Measurements from ENCODE around the gene RNF114. TPM values are rescaled to one million over a fixed set of nuclear protein-coding genes. Genes with fewer than 3 reads are reported as not detected.

Gene RNF114
- total RNA-seq, 1 experiment from 2014 or later = 90.0 TPM

DNA sequence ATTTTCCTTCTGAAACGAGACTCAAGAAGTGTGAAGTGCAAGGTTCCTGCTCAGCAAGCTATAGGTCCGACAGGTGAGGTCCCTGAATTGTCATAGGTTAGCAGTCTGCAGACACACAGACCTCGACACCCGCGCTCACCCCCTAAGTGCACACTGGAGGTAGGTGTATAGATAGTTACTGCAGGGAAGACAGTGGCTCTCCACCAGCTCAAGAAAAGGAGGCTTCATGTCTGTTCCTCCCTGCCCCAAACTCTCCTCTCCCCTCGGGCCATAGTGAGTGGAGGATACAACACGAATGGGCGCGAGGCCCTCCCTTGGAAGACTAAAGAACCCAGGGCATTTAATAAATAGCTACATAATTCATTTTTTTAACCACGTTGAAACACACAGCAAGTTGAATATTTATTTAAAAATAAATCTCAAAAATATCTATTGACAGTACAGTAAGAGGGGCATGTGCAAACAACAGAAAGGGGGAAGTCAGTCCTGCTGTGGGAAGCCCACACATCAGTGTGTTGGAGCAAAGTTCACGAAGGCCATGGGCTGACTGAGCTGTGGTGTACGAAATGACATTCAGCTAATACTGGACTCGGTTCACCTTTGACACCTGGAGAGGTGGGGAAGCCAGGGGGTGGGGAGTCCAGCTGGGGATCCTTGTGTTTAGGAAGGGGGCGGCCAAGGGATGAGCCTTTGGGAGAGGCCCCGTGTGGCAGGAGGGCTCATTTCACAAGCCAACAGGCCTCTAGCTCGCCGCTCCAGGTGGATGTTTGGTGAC lies 31.6 kb upstream of the RNF114 start:
- POLR2A ChIA-PET (ENCODE audit: low non-redundant PET) = no interaction called here
- intact Hi-C loops (cut with micrococcal nuclease; ENCODE audit: unreplicated experiment) = no loop called here
- no peak overlapping the region for H3K27ac ChIP-seq (ENCODE audit: low read depth, low read length, poor library complexity, severe bottlenecking)
- CTCF ChIA-PET = no interaction called here
- H3K4me3 ChIP-seq (ENCODE audit: low read depth, low read length, poor library complexity, severe bottlenecking) = no peak overlapping the region
- no peaks in the 10 kb centered on the region for H3K4me1 ChIP-seq (ENCODE audit: insufficient read depth, low read length, poor library complexity, severe bottlenecking)
- peaks cover 26% of the 10 kb centered on the region for H3K36me3 ChIP-seq (ENCODE audit: insufficient read depth, low read length, poor library complexity, severe bottlenecking)
- BruUV-seq (replicated peaks) = no TSS peak
- DNase-seq (ENCODE audit: low spot score) = no peak
- TF ChIP-seq EZH2 (IDR thresholded peaks at IDR 0.05; ENCODE audit: borderline replicate concordance, low read depth, low read length, poor library complexity, severe bottlenecking) (no peak), CTCF (conservative IDR thresholded peaks at IDR 0.05; ENCODE audit: low read depth, low read length) (no peak)
- no peaks in the 10 kb centered on the region for H3K27me3 ChIP-seq (replicated peaks; ENCODE audit: insufficient read depth, low read depth, low read length, poor library complexity)
- H3K9me3 ChIP-seq (ENCODE audit: low read depth, low read length, poor library complexity, severe bottlenecking) = no peaks in the 10 kb centered on the region

DNA sequence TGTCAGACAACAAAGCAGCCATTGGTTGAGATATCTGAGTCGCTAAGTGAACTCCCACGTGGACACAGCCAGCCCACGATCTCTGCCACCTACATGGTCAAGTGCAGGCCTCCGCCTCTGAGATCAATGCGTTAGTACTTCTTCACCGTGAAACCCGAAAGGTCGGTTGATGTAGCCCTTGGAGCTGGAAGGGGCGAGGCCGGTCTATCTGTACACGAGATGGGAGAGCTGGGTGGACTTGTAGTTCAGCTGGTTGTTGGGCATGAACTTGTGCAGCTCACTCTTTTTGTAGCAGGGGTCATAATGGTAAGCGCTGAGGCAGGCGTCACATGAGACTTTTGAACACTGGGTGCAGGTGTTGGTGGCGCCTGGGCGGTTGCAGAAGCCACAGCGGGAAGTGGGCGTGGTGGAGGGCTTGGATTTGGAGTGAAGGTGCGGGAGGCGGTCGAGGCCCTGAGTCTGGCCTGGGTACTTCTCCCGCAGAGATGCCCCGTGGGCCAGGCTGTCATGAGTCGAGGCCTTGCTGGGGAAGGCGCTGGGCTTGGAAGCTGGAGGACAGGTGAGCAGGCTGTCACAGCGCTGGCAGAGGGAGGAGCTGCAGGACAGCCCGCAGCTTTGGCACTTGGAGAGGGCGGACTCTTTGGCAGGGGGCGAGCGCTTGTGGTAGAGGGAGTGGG lies 30.6 kb upstream of the RNF114 start:
- H3K9me3 ChIP-seq (ENCODE audit: low read depth, low read length, poor library complexity, severe bottlenecking) = no peaks in the 10 kb centered on the region
- no peak overlapping the region for H3K27ac ChIP-seq (ENCODE audit: low read depth, low read length, poor library complexity, severe bottlenecking)
- intact Hi-C loops (cut with micrococcal nuclease; ENCODE audit: unreplicated experiment) = no loop called here
- no peak for DNase-seq (ENCODE audit: low spot score)
- H3K4me1 ChIP-seq (ENCODE audit: insufficient read depth, low read length, poor library complexity, severe bottlenecking) = no peaks in the 10 kb centered on the region
- H3K4me3 ChIP-seq (ENCODE audit: low read depth, low read length, poor library complexity, severe bottlenecking) = no peak overlapping the region
- no TSS peak for BruUV-seq (replicated peaks)
- POLR2A ChIA-PET (ENCODE audit: low non-redundant PET) = no interaction called here
- H3K36me3 ChIP-seq (ENCODE audit: insufficient read depth, low read length, poor library complexity, severe bottlenecking) = peaks cover 26% of the 10 kb centered on the region
- H3K27me3 ChIP-seq (replicated peaks; ENCODE audit: insufficient read depth, low read depth, low read length, poor library complexity) = no peaks in the 10 kb centered on the region
- TF ChIP-seq EZH2 (IDR thresholded peaks at IDR 0.05; ENCODE audit: borderline replicate concordance, low read depth, low read length, poor library complexity, severe bottlenecking) (no peak), CTCF (conservative IDR thresholded peaks at IDR 0.05; ENCODE audit: low read depth, low read length) (no peak)
- CTCF ChIA-PET = no interaction called here

DNA sequence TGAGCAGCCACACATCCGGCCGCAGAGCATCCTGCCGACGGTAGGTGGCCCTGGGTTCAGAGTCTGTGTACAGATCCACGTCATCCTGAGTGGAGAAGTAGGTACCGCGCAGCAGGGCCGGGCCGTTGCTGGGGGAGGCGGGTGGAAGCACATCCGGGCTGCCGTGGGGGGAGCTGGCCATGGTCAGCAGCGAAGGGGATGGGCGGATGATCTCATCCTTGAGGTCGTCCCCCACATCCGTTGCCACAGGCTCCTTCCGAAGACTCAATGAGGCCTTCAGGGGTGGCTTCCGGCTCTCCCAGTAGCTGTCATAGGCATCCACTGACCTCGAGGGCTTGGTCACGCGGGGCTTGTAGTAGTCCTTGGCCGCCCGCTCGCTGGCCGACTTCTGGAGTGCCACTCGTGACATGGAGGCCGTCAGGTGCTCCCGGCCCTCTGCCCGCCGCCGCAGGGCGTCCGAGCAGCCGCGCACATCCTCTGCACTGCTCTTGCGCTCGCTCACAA lies 30.0 kb upstream of the RNF114 start:
- Histone ChIP-seq H3K27me3 (replicated peaks; ENCODE audit: insufficient read depth, low read depth, low read length, poor library complexity) (no peaks in the 10 kb centered on the region), H3K4me1 (ENCODE audit: insufficient read depth, low read length, poor library complexity, severe bottlenecking) (no peaks in the 10 kb centered on the region), H3K36me3 (ENCODE audit: insufficient read depth, low read length, poor library complexity, severe bottlenecking) (peaks cover 26% of the 10 kb centered on the region), H3K9me3 (ENCODE audit: low read depth, low read length, poor library complexity, severe bottlenecking) (no peaks in the 10 kb centered on the region), H3K4me3 (ENCODE audit: low read depth, low read length, poor library complexity, severe bottlenecking) (no peak overlapping the region), H3K27ac (ENCODE audit: low read depth, low read length, poor library complexity, severe bottlenecking) (no peak overlapping the region)
- DNase-seq (ENCODE audit: low spot score) = no peak
- TF ChIP-seq CTCF (conservative IDR thresholded peaks at IDR 0.05; ENCODE audit: low read depth, low read length) (no peak), EZH2 (IDR thresholded peaks at IDR 0.05; ENCODE audit: borderline replicate concordance, low read depth, low read length, poor library complexity, severe bottlenecking) (no peak)
- CTCF ChIA-PET = no interaction called here
- no TSS peak for BruUV-seq (replicated peaks)
- POLR2A ChIA-PET (ENCODE audit: low non-redundant PET) = interaction anchor here (1.0 kb wide), 1 partner anchor 10 kb away, joined by 4 read pairs; no protein-coding TSS in a partner anchor
- intact Hi-C loops (cut with micrococcal nuclease; ENCODE audit: unreplicated experiment) = no loop called here
